Activated T-cell treated with anti-CD3 and anti-CD28 coated beads, Interleukin-2, amount 50 U/mL, for 4 hours (primary cell): ENCODE measurements around the gene NSUN4. TPM values are rescaled to one million over a fixed set of nuclear protein-coding genes. Genes with fewer than 3 reads are reported as not detected.
"Not testable (repeated sequence)": the region's sequence is repeated elsewhere in the genome, so short reads cannot be mapped to it uniquely, and the experiment has no call there.

Experiments used
- ATAC-seq, 2 donors: fragments of 200-7000 bp; cut with Tn5 transposase; one replicate each; pipeline ENCODE4 v1.10.0; 2021
- DNase-seq: peaks from one replicate; pipeline ENCODE4 v3.0.0-alpha.2; 2020
- H3K27me3 Mint-ChIP-seq: one replicate; pipeline ENCODE4 v1.8.0; 2021; ENCODE audit warnings: low read depth, mixed read lengths
- H3K36me3 Mint-ChIP-seq: one replicate; pipeline ENCODE4 v1.8.0; 2022; ENCODE audit warnings: mixed read lengths; ENCODE audit not compliant: insufficient read depth
- H3K4me1 Mint-ChIP-seq: one replicate; pipeline ENCODE4 v1.8.0; 2021; ENCODE audit warnings: low read depth, mixed read lengths
- H3K4me3 Mint-ChIP-seq: one replicate; pipeline ENCODE4 v1.8.0; 2021; ENCODE audit warnings: mild to moderate bottlenecking, moderate library complexity, mixed read lengths
- H3K9me3 Mint-ChIP-seq: one replicate; pipeline ENCODE4 v1.8.0; 2021; ENCODE audit warnings: mixed read lengths
- total RNA-seq, 3 donors: library from RNA; stranded (reverse); gene quantifications; one replicate each; pipeline ENCODE4 v1.2.1, GENCODE V29; 2021

Gene NSUN4
- total RNA-seq, 3 donors from 2014 or later = 42.2 to 44.1 (median 44.0) TPM

GRCh38 chr1:46315669-46316403 lies 24.8 kb upstream of the NSUN4 start:
- Mint-ChIP-seq H3K4me3 (no peak overlapping the region), H3K9me3 (no peaks in the 10 kb centered on the region), H3K27me3 (no peaks in the 10 kb centered on the region), H3K4me1 (no peaks in the 10 kb centered on the region), H3K36me3 (peaks cover 21% of the 10 kb centered on the region)
- DNase-seq = no peak
- ATAC-seq = no peak

GRCh38 chr1:46317323-46317722 lies 23.3 kb upstream of the NSUN4 start:
- no peaks in the 10 kb centered on the region for H3K4me1 Mint-ChIP-seq
- ATAC-seq (no peak), DNase-seq (no peak)
- no peak overlapping the region for H3K4me3 Mint-ChIP-seq
- H3K36me3 Mint-ChIP-seq = peaks cover 18% of the 10 kb centered on the region
- no peaks in the 10 kb centered on the region for H3K27me3 Mint-ChIP-seq
- H3K9me3 Mint-ChIP-seq = no peaks in the 10 kb centered on the region

- not testable (repeated sequence) for DNase-seq, H3K4me3 Mint-ChIP-seq, H3K27me3 Mint-ChIP-seq, H3K4me1 Mint-ChIP-seq, H3K9me3 Mint-ChIP-seq, ATAC-seq
- H3K36me3 Mint-ChIP-seq = peaks cover 15% of the 10 kb centered on the region
Measured at GRCh38 chr1:46319301-46319700, 21.3 kb upstream of the NSUN4 start.

- not testable (repeated sequence) for H3K4me1 Mint-ChIP-seq, DNase-seq, H3K36me3 Mint-ChIP-seq, H3K4me3 Mint-ChIP-seq, H3K9me3 Mint-ChIP-seq, ATAC-seq, H3K27me3 Mint-ChIP-seq
Measured at GRCh38 chr1:46319960-46320914, 20.4 kb upstream of the NSUN4 start.

- H3K9me3 Mint-ChIP-seq, DNase-seq, ATAC-seq, H3K4me3 Mint-ChIP-seq, H3K36me3 Mint-ChIP-seq, H3K4me1 Mint-ChIP-seq, H3K27me3 Mint-ChIP-seq: not testable (repeated sequence)
Measured at GRCh38 chr1:46322191-46322590, 18.4 kb upstream of the NSUN4 start.

GRCh38 chr1:46325285-46326076 lies 15.1 kb upstream of the NSUN4 start:
- H3K4me3 Mint-ChIP-seq, H3K4me1 Mint-ChIP-seq, DNase-seq, ATAC-seq, H3K9me3 Mint-ChIP-seq, H3K27me3 Mint-ChIP-seq, H3K36me3 Mint-ChIP-seq: not testable (repeated sequence)

GRCh38 chr1:46328182-46328581 lies 12.4 kb upstream of the NSUN4 start:
- not testable (repeated sequence) for ATAC-seq, DNase-seq, H3K9me3 Mint-ChIP-seq, H3K4me1 Mint-ChIP-seq, H3K27me3 Mint-ChIP-seq, H3K36me3 Mint-ChIP-seq, H3K4me3 Mint-ChIP-seq

GRCh38 chr1:46329807-46330206 lies 10.8 kb upstream of the NSUN4 start:
- ATAC-seq, H3K4me3 Mint-ChIP-seq, H3K36me3 Mint-ChIP-seq: not testable (repeated sequence)

GRCh38 chr1:46330381-46330780 lies 10.2 kb upstream of the NSUN4 start:
- not testable (repeated sequence) for H3K4me1 Mint-ChIP-seq, H3K36me3 Mint-ChIP-seq, H3K4me3 Mint-ChIP-seq, DNase-seq, H3K27me3 Mint-ChIP-seq, H3K9me3 Mint-ChIP-seq, ATAC-seq

More at GRCh38 chr1:46329807-46330206, 10.8 kb upstream of the NSUN4 start:
- not testable (repeated sequence) for DNase-seq, H3K4me1 Mint-ChIP-seq, H3K27me3 Mint-ChIP-seq, H3K9me3 Mint-ChIP-seq

- not testable (repeated sequence) for H3K9me3 Mint-ChIP-seq, DNase-seq, H3K27me3 Mint-ChIP-seq, H3K4me1 Mint-ChIP-seq, H3K4me3 Mint-ChIP-seq, ATAC-seq, H3K36me3 Mint-ChIP-seq
Measured at GRCh38 chr1:46331786-46332540, 8.6 kb upstream of the NSUN4 start.

- H3K4me3 Mint-ChIP-seq = no peak overlapping the region
- H3K27me3 Mint-ChIP-seq = no peaks in the 10 kb centered on the region
- DNase-seq (no peak), ATAC-seq (no peak)
- H3K9me3 Mint-ChIP-seq = no peaks in the 10 kb centered on the region
- no peaks in the 10 kb centered on the region for H3K36me3 Mint-ChIP-seq
- no peaks in the 10 kb centered on the region for H3K4me1 Mint-ChIP-seq
Measured at GRCh38 chr1:46333300-46334029, 7.1 kb upstream of the NSUN4 start.

GRCh38 chr1:46334030-46334384 lies 6.6 kb upstream of the NSUN4 start:
- no peaks in the 10 kb centered on the region for H3K9me3 Mint-ChIP-seq
- no peak for DNase-seq
- H3K36me3 Mint-ChIP-seq = no peaks in the 10 kb centered on the region
- no peaks in the 10 kb centered on the region for H3K27me3 Mint-ChIP-seq
- no peak for ATAC-seq
- H3K4me3 Mint-ChIP-seq = no peak overlapping the region
- H3K4me1 Mint-ChIP-seq = peaks cover 1% of the 10 kb centered on the region

GRCh38 chr1:46335081-46335480 lies 5.5 kb upstream of the NSUN4 start:
- no peaks in the 10 kb centered on the region for H3K27me3 Mint-ChIP-seq
- ATAC-seq = no peak

More at GRCh38 chr1:46335081-46335480, 5.5 kb upstream of the NSUN4 start:
- H3K9me3 Mint-ChIP-seq = no peaks in the 10 kb centered on the region
- no peak for DNase-seq
- peaks cover 6% of the 10 kb centered on the region for H3K4me1 Mint-ChIP-seq
- H3K36me3 Mint-ChIP-seq = no peaks in the 10 kb centered on the region
- H3K4me3 Mint-ChIP-seq = no peak overlapping the region
